ENCODE results near the gene C5orf52. TPM values are rescaled to one million over a fixed set of nuclear protein-coding genes. Genes with fewer than 3 reads are reported as not detected.

The C5orf52 gene
- total RNA-seq, 1 donor from 2014 or later: not detected

- Histone ChIP-seq H3K9me3 (ENCODE audit: insufficient read depth, low read depth, low read length) (no peaks in the 10 kb centered on the region), H3K4me1 (ENCODE audit: insufficient read depth, low read length) (no peaks in the 10 kb centered on the region), H3K9ac (ENCODE audit: low read length) (no peak overlapping the region), H2AFZ (ENCODE audit: low read depth, low read length) (no peak overlapping the region), H4K20me1 (ENCODE audit: insufficient read depth, low read length) (no peaks in the 10 kb centered on the region), H3K79me2 (ENCODE audit: insufficient read depth, low read length) (no peaks in the 10 kb centered on the region), H3K36me3 (ENCODE audit: insufficient read depth, low read length) (no peaks in the 10 kb centered on the region), H3K27me3 (ENCODE audit: insufficient read depth, low read length) (no peaks in the 10 kb centered on the region), H3K4me2 (ENCODE audit: low read length) (no peak overlapping the region), H3K4me3 (ENCODE audit: insufficient read depth, low read depth, low read length) (no peak overlapping the region), H3K27ac (ENCODE audit: low read depth, low read length) (no peak overlapping the region)
- Mint-ChIP-seq H3K4me1 (ENCODE audit: low read depth, unreplicated experiment) (no peaks in the 10 kb centered on the region), H3K4me3 (ENCODE audit: unreplicated experiment) (no peak overlapping the region), H3K36me3 (ENCODE audit: low read depth, unreplicated experiment) (no peaks in the 10 kb centered on the region), H3K9me3 (ENCODE audit: unreplicated experiment) (peaks cover 8% of the 10 kb centered on the region), H3K27me3 (ENCODE audit: low read depth, unreplicated experiment) (peaks cover 2% of the 10 kb centered on the region), H3K27ac (ENCODE audit: unreplicated experiment) (no peak overlapping the region)
- TF ChIP-seq EZH2 (IDR thresholded peaks at IDR 0.05; ENCODE audit: insufficient read depth, low read length) (no peak), CTCF (IDR thresholded peaks at IDR 0.05; ENCODE audit: insufficient read depth, low read depth, low read length) (no peak)
- no peak for FAIRE-seq
- no peak for DNase-seq (ENCODE audit: low read depth)
These were observed 32.4 kb downstream of the C5orf52 start for GRCh38 chr5:157703736-157704135.

- H2AFZ ChIP-seq (ENCODE audit: low read depth, low read length): no peak overlapping the region
- H3K36me3 ChIP-seq (ENCODE audit: insufficient read depth, low read length): no peaks in the 10 kb centered on the region
- no peak overlapping the region for H3K4me3 ChIP-seq (ENCODE audit: insufficient read depth, low read depth, low read length)
- no peaks in the 10 kb centered on the region for H3K27me3 ChIP-seq (ENCODE audit: insufficient read depth, low read length)
- peaks cover 2% of the 10 kb centered on the region for H3K27me3 Mint-ChIP-seq (ENCODE audit: low read depth, unreplicated experiment)
- H3K9me3 Mint-ChIP-seq (ENCODE audit: unreplicated experiment): no peaks in the 10 kb centered on the region
- H3K4me1 Mint-ChIP-seq (ENCODE audit: low read depth, unreplicated experiment): peaks cover 10% of the 10 kb centered on the region
- H3K4me1 ChIP-seq (ENCODE audit: insufficient read depth, low read length): peaks cover 14% of the 10 kb centered on the region
- H3K4me3 Mint-ChIP-seq (ENCODE audit: unreplicated experiment): no peak overlapping the region
- no peak for TF ChIP-seq CTCF (IDR thresholded peaks at IDR 0.05; ENCODE audit: insufficient read depth, low read depth, low read length)
- no peak for TF ChIP-seq EZH2 (IDR thresholded peaks at IDR 0.05; ENCODE audit: insufficient read depth, low read length)
- H3K9ac ChIP-seq (ENCODE audit: low read length): no peak overlapping the region
- no peaks in the 10 kb centered on the region for H3K9me3 ChIP-seq (ENCODE audit: insufficient read depth, low read depth, low read length)
- no peak overlapping the region for H3K27ac Mint-ChIP-seq (ENCODE audit: unreplicated experiment)
- no peaks in the 10 kb centered on the region for H3K79me2 ChIP-seq (ENCODE audit: insufficient read depth, low read length)
- H3K36me3 Mint-ChIP-seq (ENCODE audit: low read depth, unreplicated experiment): no peaks in the 10 kb centered on the region
- DNase-seq (ENCODE audit: low read depth): peak; percentile 53
- no peak overlapping the region for H3K4me2 ChIP-seq (ENCODE audit: low read length)
- H3K27ac ChIP-seq (ENCODE audit: low read depth, low read length): no peak overlapping the region
- H4K20me1 ChIP-seq (ENCODE audit: insufficient read depth, low read length): no peaks in the 10 kb centered on the region
- no peak for FAIRE-seq
These were observed 37.5 kb downstream of the C5orf52 start for GRCh38 chr5:157708866-157709265.

- DNase-seq (ENCODE audit: low read depth) (no peak), FAIRE-seq (no peak)
- H3K36me3 ChIP-seq (ENCODE audit: insufficient read depth, low read length): no peaks in the 10 kb centered on the region
- no peak overlapping the region for H3K4me2 ChIP-seq (ENCODE audit: low read length)
- Mint-ChIP-seq H3K36me3 (ENCODE audit: low read depth, unreplicated experiment) (no peaks in the 10 kb centered on the region), H3K27ac (ENCODE audit: unreplicated experiment) (no peak overlapping the region), H3K4me3 (ENCODE audit: unreplicated experiment) (no peak overlapping the region), H3K9me3 (ENCODE audit: unreplicated experiment) (no peaks in the 10 kb centered on the region), H3K4me1 (ENCODE audit: low read depth, unreplicated experiment) (peaks cover 15% of the 10 kb centered on the region), H3K27me3 (ENCODE audit: low read depth, unreplicated experiment) (no peaks in the 10 kb centered on the region)
- H3K4me1 ChIP-seq (ENCODE audit: insufficient read depth, low read length): peaks cover 19% of the 10 kb centered on the region
- TF ChIP-seq EZH2 (IDR thresholded peaks at IDR 0.05; ENCODE audit: insufficient read depth, low read length) (no peak), CTCF (IDR thresholded peaks at IDR 0.05; ENCODE audit: insufficient read depth, low read depth, low read length) (no peak)
- H4K20me1 ChIP-seq (ENCODE audit: insufficient read depth, low read length): no peaks in the 10 kb centered on the region
- H3K9me3 ChIP-seq (ENCODE audit: insufficient read depth, low read depth, low read length): no peaks in the 10 kb centered on the region
- H3K79me2 ChIP-seq (ENCODE audit: insufficient read depth, low read length): no peaks in the 10 kb centered on the region
- H3K27ac ChIP-seq (ENCODE audit: low read depth, low read length): no peak overlapping the region
- H2AFZ ChIP-seq (ENCODE audit: low read depth, low read length): no peak overlapping the region
- no peak overlapping the region for H3K4me3 ChIP-seq (ENCODE audit: insufficient read depth, low read depth, low read length)
- H3K27me3 ChIP-seq (ENCODE audit: insufficient read depth, low read length): no peaks in the 10 kb centered on the region
- no peak overlapping the region for H3K9ac ChIP-seq (ENCODE audit: low read length)
These were observed 38.0 kb downstream of the C5orf52 start for GRCh38 chr5:157709346-157709745.

Data from astrocyte (in vitro differentiated cells and primary cell).